HepG2 (cell line): ENCODE results near the gene CCNYL1. TPM values are rescaled to one million over a fixed set of nuclear protein-coding genes. Genes with fewer than 3 reads are reported as not detected.
A peak's percentile ranks its signal among the peaks of the same experiment; 100 is the strongest.

Experiments
- CEBPB ChIP-seq: IDR thresholded peaks from 2 replicates; pipeline ENCODE4 v1.6.1; 2011; ENCODE audit warnings: low read depth, low read length, improper control_type of control experiment, borderline replicate concordance
- CEBPG ChIP-seq: IDR thresholded peaks from 2 replicates; pipeline ENCODE4 v1.6.1; 2016
- DNMT1 ChIP-seq: sonication (generic); formaldehyde crosslinking; IDR thresholded peaks from 2 replicates; pipeline ENCODE4 v1.5.1; 2020; ENCODE audit warnings: mild to moderate bottlenecking, missing genetic modification reagents
- GATAD1 ChIP-seq: IDR thresholded peaks from 2 replicates; pipeline ENCODE4 v1.6.1; 2016; ENCODE audit warnings: missing genetic modification reagents, missing compliant biosample characterization
- IKZF4 ChIP-seq: sonication (generic); formaldehyde crosslinking; IDR thresholded peaks from 2 replicates; pipeline ENCODE4 v1.5.1; 2020; ENCODE audit warnings: borderline replicate concordance, mild to moderate bottlenecking, low read depth, missing genetic modification reagents; ENCODE audit errors: not compliant biosample characterization
- KAT7 ChIP-seq: IDR thresholded peaks from 2 replicates; pipeline ENCODE4 v1.6.1; 2018; ENCODE audit warnings: borderline replicate concordance, missing compliant biosample characterization
- KMT2B ChIP-seq: IDR thresholded peaks from 2 replicates; pipeline ENCODE4 v1.6.1; 2016; ENCODE audit warnings: missing genetic modification reagents, missing compliant biosample characterization
- MXI1 ChIP-seq: IDR thresholded peaks from 3 replicates; pipeline ENCODE4 v1.6.1; 2012; ENCODE audit warnings: low read depth, low read length, inconsistent platforms, borderline replicate concordance
- NONO ChIP-seq, 2 experiments: fragments of 450-650 bp in 1 of 2; sonication (generic) in 1 of 2; formaldehyde crosslinking in 1 of 2; IDR thresholded peaks in 1 of 2; conservative IDR thresholded peaks in 1 of 2; 2 replicates each; pipeline versions ENCODE4 v1.6.1 to v1.8.0; 2017 to 2022; ENCODE audit warnings: mild to moderate bottlenecking in 1 of 2, missing genetic modification reagents in 1 of 2, moderate library complexity in 1 of 2
- PHF20 ChIP-seq: sonication (generic); formaldehyde crosslinking; IDR thresholded peaks from 2 replicates; pipeline ENCODE4 v1.5.0; 2020; ENCODE audit warnings: mild to moderate bottlenecking, missing genetic modification reagents
- PHF5A ChIP-seq: IDR thresholded peaks from one replicate; pipeline ENCODE4 v1.6.1; 2018; ENCODE audit warnings: low read depth, missing genetic modification reagents; ENCODE audit not compliant: unreplicated experiment
- RBAK ChIP-seq: sonication (generic); formaldehyde crosslinking; IDR thresholded peaks from 2 replicates; pipeline ENCODE4 v1.5.1; 2020; ENCODE audit warnings: mild to moderate bottlenecking, missing genetic modification reagents
- TEAD2 ChIP-seq: sonication (generic); formaldehyde crosslinking; IDR thresholded peaks from 2 replicates; pipeline ENCODE4 v1.9.0; 2021; ENCODE audit warnings: missing genetic modification reagents
- THYN1 ChIP-seq: sonication (generic); formaldehyde crosslinking; IDR thresholded peaks from 2 replicates; pipeline ENCODE4 v1.8.1; 2023; ENCODE audit warnings: low read depth, mild to moderate bottlenecking, moderate library complexity, missing genetic modification reagents, borderline replicate concordance
- TSC22D2 ChIP-seq: sonication (generic); formaldehyde crosslinking; IDR thresholded peaks from 2 replicates; pipeline ENCODE4 v1.5.1; 2020; ENCODE audit warnings: missing genetic modification reagents, mild to moderate bottlenecking, borderline replicate concordance
- YEATS2 ChIP-seq: sonication (generic); formaldehyde crosslinking; IDR thresholded peaks from 2 replicates; pipeline ENCODE4 v1.4.0; 2020; ENCODE audit warnings: missing genetic modification reagents, borderline replicate concordance
- ZBTB42 ChIP-seq: sonication (generic); formaldehyde crosslinking; IDR thresholded peaks from 2 replicates; pipeline ENCODE4 v1.5.0; 2020; ENCODE audit warnings: mild to moderate bottlenecking, missing genetic modification reagents
- ZBTB7B ChIP-seq: sonication (generic); formaldehyde crosslinking; IDR thresholded peaks from 2 replicates; pipeline ENCODE4 v1.4.0; 2020; ENCODE audit warnings: missing genetic modification reagents
- ZNF12 ChIP-seq: sonication (generic); formaldehyde crosslinking; IDR thresholded peaks from 2 replicates; pipeline ENCODE4 v1.5.0; 2020; ENCODE audit warnings: missing genetic modification reagents
- ZNF136 ChIP-seq: sonication (generic); formaldehyde crosslinking; IDR thresholded peaks from 2 replicates; pipeline ENCODE4 v1.8.1; 2022; ENCODE audit warnings: low read depth, mild to moderate bottlenecking, moderate library complexity, missing genetic modification reagents
- ZNF431 ChIP-seq: sonication (generic); formaldehyde crosslinking; IDR thresholded peaks from 2 replicates; pipeline ENCODE4 v1.9.0; 2022; ENCODE audit warnings: missing genetic modification reagents, low read depth, mild to moderate bottlenecking, borderline replicate concordance
- ZNF510 ChIP-seq: sonication (generic); formaldehyde crosslinking; IDR thresholded peaks from 2 replicates; pipeline ENCODE4 v1.4.0; 2020; ENCODE audit warnings: low read depth, mild to moderate bottlenecking, missing genetic modification reagents
- ZNF557 ChIP-seq: sonication (generic); formaldehyde crosslinking; IDR thresholded peaks from 2 replicates; pipeline ENCODE4 v1.4.0; 2020; ENCODE audit warnings: missing genetic modification reagents
- ZNF569 ChIP-seq: sonication (generic); formaldehyde crosslinking; IDR thresholded peaks from 2 replicates; pipeline ENCODE4 v1.5.0; 2020; ENCODE audit warnings: mild to moderate bottlenecking, missing genetic modification reagents, moderate library complexity, borderline replicate concordance
- ZNF670 ChIP-seq: sonication (generic); formaldehyde crosslinking; IDR thresholded peaks from 2 replicates; pipeline ENCODE4 v1.8.0; 2022; ENCODE audit warnings: mild to moderate bottlenecking, missing genetic modification reagents, borderline replicate concordance
- ZNF782 ChIP-seq: sonication (generic); formaldehyde crosslinking; IDR thresholded peaks from 2 replicates; pipeline ENCODE4 v1.4.0; 2020; ENCODE audit warnings: missing genetic modification reagents, mild to moderate bottlenecking, borderline replicate concordance
- ZZZ3 ChIP-seq: sonication (generic); formaldehyde crosslinking; IDR thresholded peaks from 2 replicates; pipeline ENCODE4 v1.4.0; 2020; ENCODE audit warnings: missing genetic modification reagents, mild to moderate bottlenecking, borderline replicate concordance
- polyA plus RNA-seq, 8 experiments: library from polyadenylated mRNA; depleted of rRNA in 3 of 8; stranded (reverse) in 7 of 8; unstranded in 1 of 8; fragments of >200 nt; fragmentation: Illumina TruSeq in 4 of 8; extraction: Trizol in 4 of 8; gene quantifications; 2 replicates each; pipeline versions ENCODE4 v1.2.1 to v1.2.3, GENCODE V29; 2011 to 2016; ENCODE audit warnings: low read depth in 4 of 8, missing spikeins in 1 of 8, mixed read lengths in 1 of 8; ENCODE audit not compliant: insufficient read depth in 1 of 8
- total RNA-seq, 5 experiments: library from RNA; depleted of rRNA; stranded (reverse); fragments of >200 nt; fragmentation: Illumina TruSeq; extraction: Trizol; gene quantifications; 2 replicates each; pipeline ENCODE4 v1.2.3, GENCODE V29; 2016; ENCODE audit warnings: low read depth in 1 of 5
- TF ChIP-seq, protein P1 (sequence below): conservative IDR thresholded peaks from 2 replicates; pipeline ENCODE4 v1.6.1; 2018; ENCODE audit warnings: missing genetic modification reagents
- TF ChIP-seq, protein P2 (sequence below): IDR thresholded peaks from 2 replicates; pipeline ENCODE4 v1.6.1; 2016
- TF ChIP-seq, protein P3 (sequence below): IDR thresholded peaks from 2 replicates; pipeline ENCODE4 v1.6.1; 2016; ENCODE audit warnings: low read depth, borderline replicate concordance

The CCNYL1 gene
- total and polyA plus RNA-seq, 2 of the 13 experiments (the other 11 are each of a cell fraction or from before 2014, with no cell fraction given), result 12.5 to 16.2 TPM

DNA sequence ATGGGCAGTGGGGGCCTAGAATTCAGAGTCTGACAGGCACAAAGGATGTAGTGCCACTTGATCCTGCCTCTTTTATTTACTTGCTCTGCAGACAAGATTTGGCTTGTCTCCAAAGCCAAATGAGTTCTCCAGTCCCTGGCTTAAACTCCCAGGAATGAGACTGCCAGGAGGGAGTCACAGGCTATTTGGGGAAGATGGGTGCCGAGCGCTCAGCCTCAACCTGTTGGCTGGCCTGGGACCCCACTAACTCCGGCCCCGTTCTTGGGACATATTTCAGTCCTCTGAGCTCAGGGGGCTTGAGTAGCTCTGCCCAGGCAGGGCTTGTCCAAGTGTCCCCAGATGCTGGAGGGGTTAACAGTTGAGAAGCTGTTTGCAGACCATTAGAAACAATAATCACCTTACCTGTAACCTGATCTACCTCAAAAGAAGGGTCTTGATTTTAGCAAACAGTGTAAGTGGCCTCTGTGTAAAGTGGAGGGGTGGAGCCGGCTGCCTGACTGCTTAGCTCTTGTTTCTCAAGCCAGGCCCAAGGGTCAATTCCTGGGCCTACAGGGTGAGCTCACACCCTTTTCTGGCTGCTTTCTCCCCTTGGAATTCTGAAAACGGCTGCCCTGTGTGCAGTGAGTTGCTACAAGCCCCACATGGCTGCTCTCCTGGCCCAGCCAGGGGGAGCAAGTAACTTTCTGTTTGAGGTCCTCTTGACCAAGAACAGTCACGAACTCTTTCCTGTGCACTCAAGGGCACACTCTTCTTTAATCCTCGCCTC is 85.3 kb downstream of the CCNYL1 start (continued):
- TF ChIP-seq, protein P1, sequence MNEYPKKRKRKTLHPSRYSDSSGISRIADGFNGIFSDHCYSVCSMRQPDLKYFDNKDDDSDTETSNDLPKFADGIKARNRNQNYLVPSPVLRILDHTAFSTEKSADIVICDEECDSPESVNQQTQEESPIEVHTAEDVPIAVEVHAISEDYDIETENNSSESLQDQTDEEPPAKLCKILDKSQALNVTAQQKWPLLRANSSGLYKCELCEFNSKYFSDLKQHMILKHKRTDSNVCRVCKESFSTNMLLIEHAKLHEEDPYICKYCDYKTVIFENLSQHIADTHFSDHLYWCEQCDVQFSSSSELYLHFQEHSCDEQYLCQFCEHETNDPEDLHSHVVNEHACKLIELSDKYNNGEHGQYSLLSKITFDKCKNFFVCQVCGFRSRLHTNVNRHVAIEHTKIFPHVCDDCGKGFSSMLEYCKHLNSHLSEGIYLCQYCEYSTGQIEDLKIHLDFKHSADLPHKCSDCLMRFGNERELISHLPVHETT (CRISPR knock-in tag), result no peak
- TF ChIP-seq TSC22D2, result 0 out of 2 replicates have a peak, but pooled peaks have one; percentile 21
- no peak for TF ChIP-seq TEAD2 (CRISPR knock-in tag)
- no peak for TF ChIP-seq RBAK (CRISPR knock-in tag)
- TF ChIP-seq PHF5A (CRISPR knock-in tag), result no peak
- no peak for TF ChIP-seq ZNF136 (CRISPR knock-in tag)
- TF ChIP-seq CEBPG, result peak; percentile 46; the same call in 1 of the 2 replicates
- no peak for TF ChIP-seq THYN1
- no peak for TF ChIP-seq ZNF510
- TF ChIP-seq ZBTB7B, result peak; percentile 92
- no peak for TF ChIP-seq IKZF4
- TF ChIP-seq, protein P2, sequence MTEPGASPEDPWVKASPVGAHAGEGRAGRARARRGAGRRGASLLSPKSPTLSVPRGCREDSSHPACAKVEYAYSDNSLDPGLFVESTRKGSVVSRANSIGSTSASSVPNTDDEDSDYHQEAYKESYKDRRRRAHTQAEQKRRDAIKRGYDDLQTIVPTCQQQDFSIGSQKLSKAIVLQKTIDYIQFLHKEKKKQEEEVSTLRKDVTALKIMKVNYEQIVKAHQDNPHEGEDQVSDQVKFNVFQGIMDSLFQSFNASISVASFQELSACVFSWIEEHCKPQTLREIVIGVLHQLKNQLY (CRISPR knock-in tag), result 0 out of 2 replicates have a peak, but pooled peaks have one; percentile 54
- no peak for TF ChIP-seq PHF20 (CRISPR knock-in tag)
- TF ChIP-seq ZNF12 (CRISPR knock-in tag), result 0 out of 2 replicates have a peak, but pooled peaks have one; percentile 33
- TF ChIP-seq DNMT1, result no peak
- TF ChIP-seq ZZZ3 (CRISPR knock-in tag), result no peak
- no peak for TF ChIP-seq ZNF782
- no peak for TF ChIP-seq NONO (IDR thresholded peaks at IDR 0.05)
- no peak for TF ChIP-seq NONO (CRISPR knock-in tag; conservative IDR thresholded peaks at IDR 0.05)
- peak; percentile 70; the same call in 1 of the 2 replicates for TF ChIP-seq KMT2B (CRISPR knock-in tag)
- no peak for TF ChIP-seq KAT7
- no peak; the same call in 1 of the 2 replicates for TF ChIP-seq GATAD1 (CRISPR knock-in tag)
- 0 out of 2 replicates have a peak, but pooled peaks have one; percentile 40 for TF ChIP-seq ZBTB42 (CRISPR knock-in tag)
- TF ChIP-seq ZNF670 (CRISPR knock-in tag), result no peak
- TF ChIP-seq, protein P3, sequence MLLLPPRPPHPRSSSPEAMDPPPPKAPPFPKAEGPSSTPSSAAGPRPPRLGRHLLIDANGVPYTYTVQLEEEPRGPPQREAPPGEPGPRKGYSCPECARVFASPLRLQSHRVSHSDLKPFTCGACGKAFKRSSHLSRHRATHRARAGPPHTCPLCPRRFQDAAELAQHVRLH (CRISPR knock-in tag), result 0 out of 2 replicates have a peak, but pooled peaks have one; percentile 38
- TF ChIP-seq ZNF431 (CRISPR knock-in tag), result no peak; the same call in 1 of the 2 replicates
- no peak for TF ChIP-seq CEBPB
- TF ChIP-seq MXI1, result no peak
- no peak for TF ChIP-seq ZNF557 (CRISPR knock-in tag)
- TF ChIP-seq YEATS2, result peak; percentile 57; the same call in 1 of the 2 replicates
- TF ChIP-seq ZNF569 (CRISPR knock-in tag), result peak; percentile 54; the same call in 1 of the 2 replicates
